Astrocyte of the spinal cord (primary cell): ENCODE data around the gene KIF22.

Experiments used
- DNase-seq: peaks from one replicate; pipeline ENCODE4 v3.0.0; 2011; ENCODE audit warnings: low read depth, low spot score
- H3K4me3 ChIP-seq: 2 replicates; pipeline ENCODE4 v1.5.1; 2011; ENCODE audit warnings: low read depth, mild to moderate bottlenecking, low read length, moderate library complexity
- CTCF ChIP-seq: IDR thresholded peaks from 2 replicates; pipeline ENCODE4 v1.5.1; 2012; ENCODE audit warnings: low read depth, mild to moderate bottlenecking, low read length, inconsistent platforms
- in situ Hi-C: cut with HindIII; loops from 2 replicates; pipeline ENCODE4 v1.10.0; 2017; ENCODE audit warnings: low sequenced_read_pairs

Gene KIF22

GRCh38 chr16:29814592-29814991 is 24.0 kb downstream of the KIF22 start:
- no peak overlapping the region for H3K4me3 ChIP-seq
- in situ Hi-C loops: no loop called here
- no peak for DNase-seq
- no peak for TF ChIP-seq CTCF

DNA sequence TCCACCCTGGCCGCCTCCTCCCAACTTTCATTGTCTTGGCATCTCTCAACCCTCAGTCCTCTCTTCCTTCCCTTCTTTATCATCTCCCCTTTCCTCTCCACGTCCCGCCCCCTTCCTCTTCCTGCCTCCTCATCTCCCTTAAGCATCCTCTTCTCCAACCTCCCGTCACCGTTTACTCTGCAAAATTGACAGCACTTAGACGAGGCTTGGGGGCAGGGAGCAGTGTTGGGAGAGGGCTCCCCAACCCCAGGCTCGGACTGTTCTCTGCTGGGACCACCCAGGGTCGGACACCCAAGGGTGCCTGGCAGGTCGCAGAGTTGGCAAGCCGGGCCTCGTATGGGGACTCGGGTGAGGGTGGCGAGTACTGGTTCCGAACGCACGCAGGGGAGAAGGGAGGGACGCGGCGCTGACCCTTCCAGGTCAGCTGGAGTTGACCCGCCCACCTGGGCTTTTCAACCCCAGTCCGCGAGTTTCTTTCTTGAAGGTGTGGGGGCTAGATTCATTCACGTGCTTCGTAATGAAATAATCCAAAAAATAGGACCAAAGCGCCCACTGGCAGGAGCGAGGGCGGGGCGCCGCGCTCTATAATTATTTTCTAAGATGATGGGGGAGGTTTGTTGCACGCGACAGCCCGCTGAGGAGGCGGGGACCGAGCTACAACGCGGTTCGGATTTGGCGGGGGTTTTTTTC is 24.6 kb downstream of the KIF22 start:
- no peak for TF ChIP-seq CTCF
- no peak for DNase-seq
- peak overlapping the region; percentile 81 for H3K4me3 ChIP-seq
- in situ Hi-C loops: no loop called here

DNA sequence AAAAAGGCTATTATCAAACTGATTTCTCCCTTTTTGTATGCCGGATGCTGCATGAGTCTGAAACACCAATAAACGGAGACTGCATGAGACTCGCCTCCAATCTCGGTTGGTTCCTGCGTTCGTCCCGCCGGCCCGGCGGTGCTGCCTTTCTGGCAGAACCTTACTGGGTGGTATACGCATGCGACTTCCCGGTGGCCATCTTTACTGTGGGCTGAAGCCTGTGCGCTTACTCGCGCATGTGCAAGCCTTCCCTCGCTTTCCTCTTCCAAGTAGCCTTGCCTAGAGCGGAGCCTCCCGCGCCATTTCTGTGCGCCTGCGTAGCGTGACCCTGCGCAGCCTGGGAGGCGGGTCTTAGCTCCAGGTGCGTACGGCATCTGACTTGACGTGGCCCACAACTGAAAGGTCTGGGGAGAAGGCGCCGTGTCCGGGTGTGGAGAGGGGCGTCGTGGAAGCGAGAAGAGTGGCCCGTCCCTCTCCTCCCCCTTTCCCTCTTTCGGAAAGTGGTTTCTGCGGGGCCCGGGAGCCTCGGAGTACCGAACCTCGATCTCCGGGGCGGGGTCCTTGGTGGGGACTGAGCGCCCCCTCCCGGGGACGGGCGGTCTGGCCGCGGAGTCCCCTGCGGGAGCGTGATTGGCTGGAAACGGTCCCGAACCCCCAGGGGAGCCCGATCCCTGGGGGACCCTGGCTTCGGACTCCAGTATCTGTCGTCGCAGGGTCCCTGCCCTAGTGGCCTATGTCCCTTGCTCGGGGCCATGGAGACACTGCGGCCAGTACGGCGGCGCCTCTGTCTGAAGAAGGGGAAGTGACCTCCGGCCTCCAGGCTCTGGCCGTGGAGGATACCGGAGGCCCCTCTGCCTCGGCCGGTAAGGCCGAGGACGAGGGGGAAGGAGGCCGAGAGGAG is 25.5 kb downstream of the KIF22 start, which contains the start of gene PAGR1:
Gene PAGR1, plus strand, starts transcription at position 360 of the 901 bp plus-strand sequence. Its CDS starts 374 bp downstream, at position 734.
- peak within 1 kb of the TSS; percentile 81 for H3K4me3 ChIP-seq
- in situ Hi-C loops: no loop called here

GRCh38 chr16:29816694-29817441 is 26.3 kb downstream of the KIF22 start:
- peak overlapping the region; percentile 81 for H3K4me3 ChIP-seq
- TF ChIP-seq CTCF: peak; percentile 20
- peak; percentile 64 for DNase-seq
- in situ Hi-C loops: no loop called here

More for the DNA sequence above, 25.5 kb downstream of the KIF22 start, which contains the start of gene PAGR1:
- peak; percentile 94 for TF ChIP-seq CTCF
- DNase-seq: peak; percentile 100

GRCh38 chr16:29818082-29818481 is 27.5 kb downstream of the KIF22 start:
- in situ Hi-C loops: no loop called here
- no peak for DNase-seq
- no peak for TF ChIP-seq CTCF
- no peak overlapping the region for H3K4me3 ChIP-seq

DNA sequence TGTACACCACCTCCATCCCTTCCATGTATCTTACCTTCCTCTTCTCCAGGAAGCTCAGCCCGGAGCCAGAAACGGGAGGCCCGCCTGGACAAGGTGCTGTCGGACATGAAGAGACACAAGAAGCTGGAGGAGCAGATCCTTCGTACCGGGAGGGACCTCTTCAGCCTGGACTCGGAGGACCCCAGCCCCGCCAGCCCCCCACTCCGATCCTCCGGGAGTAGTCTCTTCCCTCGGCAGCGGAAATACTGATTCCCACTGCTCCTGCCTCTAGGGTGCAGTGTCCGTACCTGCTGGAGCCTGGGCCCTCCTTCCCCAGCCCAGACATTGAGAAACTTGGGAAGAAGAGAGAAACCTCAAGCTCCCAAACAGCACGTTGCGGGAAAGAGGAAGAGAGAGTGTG is 29.0 kb downstream of the KIF22 start:
- H3K4me3 ChIP-seq: peak overlapping the region; percentile 65
- in situ Hi-C loops: no loop called here
- peak; percentile 35 for TF ChIP-seq CTCF
- no peak for DNase-seq
